Breast epithelium (tissue), 3 donors: ENCODE measurements around the gene MATN1.

Experiments
- POLR2A ChIP-seq: fragments of 450-650 bp; IDR thresholded peaks from one replicate; pipeline ENCODE4 v1.6.1; 2016; ENCODE audit warnings: antibody characterized with exemption, mild to moderate bottlenecking, moderate library complexity
- POLR2AphosphoS5 ChIP-seq, 3 donors: sonication (generic); formaldehyde crosslinking; IDR thresholded peaks; one replicate each; pipeline ENCODE4 v1.6.1; 2017; ENCODE audit warnings: antibody characterized with exemption in 3 of 3
- TF ChIP-seq, protein P1 (sequence below), 3 donors: fragments of 450-650 bp; IDR thresholded peaks; one replicate each; pipeline ENCODE4 v1.5.1; 2016 to 2017; ENCODE audit warnings: antibody characterized with exemption in 3 of 3, mild to moderate bottlenecking in 3 of 3, moderate library complexity in 3 of 3

DNA sequence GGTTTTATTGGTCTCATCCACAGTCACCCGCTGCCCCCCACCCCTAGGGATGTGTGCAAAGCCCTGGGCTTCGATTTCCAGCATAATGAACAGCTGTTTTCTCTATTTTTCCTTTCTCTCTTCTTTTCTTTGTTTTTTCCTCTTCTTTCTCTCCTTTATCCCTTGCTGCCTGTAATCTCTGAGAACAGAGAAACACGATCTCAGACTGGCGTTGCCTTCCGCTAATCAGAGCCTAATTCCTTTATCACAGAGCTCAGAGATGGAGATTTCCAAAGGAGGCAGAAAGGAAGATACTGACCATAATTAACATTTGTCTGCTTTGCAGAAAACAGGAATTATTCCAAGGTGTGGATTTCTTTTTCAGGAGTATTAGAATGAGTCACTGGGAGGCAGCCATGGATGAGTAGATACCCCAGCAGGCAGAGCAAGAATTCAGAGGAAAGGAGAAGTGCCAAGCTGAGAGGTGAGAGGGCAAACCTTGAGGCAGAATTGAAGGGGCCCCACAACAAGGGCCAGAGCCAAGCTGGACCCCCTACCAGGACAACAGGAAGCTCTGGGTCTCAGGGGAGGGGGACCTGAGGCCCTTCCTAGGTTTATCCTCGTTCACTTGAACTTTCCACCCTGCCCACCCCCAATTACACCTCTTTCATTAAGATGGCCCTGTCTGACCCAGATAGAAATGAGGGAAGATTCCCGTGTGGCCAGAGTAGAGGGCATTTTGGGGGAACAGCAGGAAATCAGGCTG, 33.3 kb downstream of the MATN1 start:
- TF ChIP-seq POLR2A (no peak), POLR2AphosphoS5 (IDR thresholded peaks at IDR 0.05) (no peak)
- TF ChIP-seq, protein P1, sequence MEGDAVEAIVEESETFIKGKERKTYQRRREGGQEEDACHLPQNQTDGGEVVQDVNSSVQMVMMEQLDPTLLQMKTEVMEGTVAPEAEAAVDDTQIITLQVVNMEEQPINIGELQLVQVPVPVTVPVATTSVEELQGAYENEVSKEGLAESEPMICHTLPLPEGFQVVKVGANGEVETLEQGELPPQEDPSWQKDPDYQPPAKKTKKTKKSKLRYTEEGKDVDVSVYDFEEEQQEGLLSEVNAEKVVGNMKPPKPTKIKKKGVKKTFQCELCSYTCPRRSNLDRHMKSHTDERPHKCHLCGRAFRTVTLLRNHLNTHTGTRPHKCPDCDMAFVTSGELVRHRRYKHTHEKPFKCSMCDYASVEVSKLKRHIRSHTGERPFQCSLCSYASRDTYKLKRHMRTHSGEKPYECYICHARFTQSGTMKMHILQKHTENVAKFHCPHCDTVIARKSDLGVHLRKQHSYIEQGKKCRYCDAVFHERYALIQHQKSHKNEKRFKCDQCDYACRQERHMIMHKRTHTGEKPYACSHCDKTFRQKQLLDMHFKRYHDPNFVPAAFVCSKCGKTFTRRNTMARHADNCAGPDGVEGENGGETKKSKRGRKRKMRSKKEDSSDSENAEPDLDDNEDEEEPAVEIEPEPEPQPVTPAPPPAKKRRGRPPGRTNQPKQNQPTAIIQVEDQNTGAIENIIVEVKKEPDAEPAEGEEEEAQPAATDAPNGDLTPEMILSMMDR (IDR thresholded peaks at IDR 0.05), result no peak
